Uterus (tissue), 2 donors: ENCODE results near the gene GPR31.

Experiments used
- POLR2A ChIP-seq, 2 donors: fragments of 450-650 bp; IDR thresholded peaks; one replicate each; pipeline ENCODE4 v1.6.1; 2016; ENCODE audit warnings: antibody characterized with exemption in 2 of 2, mild to moderate bottlenecking in 1 of 2, moderate library complexity in 1 of 2
- TF ChIP-seq, protein P1 (sequence below), 4 experiments: fragments of 200-600 bp in 2 of 4; fragments of 450-650 bp in 2 of 4; sonication (generic) in 2 of 4; IDR thresholded peaks; one replicate each; pipeline ENCODE4 v1.5.1; 2016 to 2019; ENCODE audit warnings: antibody characterized with exemption in 4 of 4, mild to moderate bottlenecking in 2 of 4, moderate library complexity in 1 of 4

GRCh38 chr6:167162591-167162990 lies 4.8 kb upstream of the GPR31 start:
- TF ChIP-seq, protein P1, sequence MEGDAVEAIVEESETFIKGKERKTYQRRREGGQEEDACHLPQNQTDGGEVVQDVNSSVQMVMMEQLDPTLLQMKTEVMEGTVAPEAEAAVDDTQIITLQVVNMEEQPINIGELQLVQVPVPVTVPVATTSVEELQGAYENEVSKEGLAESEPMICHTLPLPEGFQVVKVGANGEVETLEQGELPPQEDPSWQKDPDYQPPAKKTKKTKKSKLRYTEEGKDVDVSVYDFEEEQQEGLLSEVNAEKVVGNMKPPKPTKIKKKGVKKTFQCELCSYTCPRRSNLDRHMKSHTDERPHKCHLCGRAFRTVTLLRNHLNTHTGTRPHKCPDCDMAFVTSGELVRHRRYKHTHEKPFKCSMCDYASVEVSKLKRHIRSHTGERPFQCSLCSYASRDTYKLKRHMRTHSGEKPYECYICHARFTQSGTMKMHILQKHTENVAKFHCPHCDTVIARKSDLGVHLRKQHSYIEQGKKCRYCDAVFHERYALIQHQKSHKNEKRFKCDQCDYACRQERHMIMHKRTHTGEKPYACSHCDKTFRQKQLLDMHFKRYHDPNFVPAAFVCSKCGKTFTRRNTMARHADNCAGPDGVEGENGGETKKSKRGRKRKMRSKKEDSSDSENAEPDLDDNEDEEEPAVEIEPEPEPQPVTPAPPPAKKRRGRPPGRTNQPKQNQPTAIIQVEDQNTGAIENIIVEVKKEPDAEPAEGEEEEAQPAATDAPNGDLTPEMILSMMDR (IDR thresholded peaks at IDR 0.05): no peak
- TF ChIP-seq POLR2A (IDR thresholded peaks at IDR 0.05): no peak
